H1 (cell line): Measurements from ENCODE around the gene ARRDC1. TPM values are rescaled to one million over a fixed set of nuclear protein-coding genes. Genes with fewer than 3 reads are reported as not detected.
"Not testable (repeated sequence)": the region's sequence is repeated elsewhere in the genome, so short reads cannot be mapped to it uniquely, and the experiment has no call there.

ENCODE experiments used
- CTCF ChIA-PET: fragments of 300-600 bp; sonication (Branson Sonifier 250); formaldehyde crosslinking; loops from one replicate; lab custom pipeline; 2021; ENCODE audit not compliant: partially characterized antibody; lab: Charles Lee
- POLR2A ChIA-PET: fragments of 300-600 bp; sonication (Branson Sonifier 250); formaldehyde crosslinking; loops from one replicate; lab custom pipeline; 2021; ENCODE audit warnings: inconsistent platforms; ENCODE audit not compliant: partially characterized antibody; lab: Charles Lee
- DNase-seq, 2 experiments: peaks; one replicate each; pipeline versions ENCODE4 v3.0.0 to v3.0.0-alpha.2; 2010 to 2022; ENCODE audit warnings: low spot score in 2 of 2, low read depth in 1 of 2, mixed read lengths in 1 of 2
- FAIRE-seq: peaks from 2 replicates; lab custom pipeline; 2011; peaks lifted over from hg19 to GRCh38; lab: Jason Lieb, UNC
- H2AFZ ChIP-seq: 2 replicates; pipeline ENCODE4 v1.8.1; 2012; ENCODE audit warnings: low read length, inconsistent platforms
- H2AK5ac ChIP-seq: 2 replicates; pipeline ENCODE4 v1.6.1; 2013; ENCODE audit warnings: low read depth, low read length
- H2BK120ac ChIP-seq: replicated peaks from 2 replicates; pipeline ENCODE3; 2013; ENCODE audit warnings: low read depth, low read length, inconsistent platforms
- H2BK12ac ChIP-seq: 2 replicates; pipeline ENCODE4 v1.6.1; 2013; ENCODE audit warnings: low read depth, low read length
- H2BK15ac ChIP-seq: 2 replicates; pipeline ENCODE4 v1.6.1; 2013; ENCODE audit warnings: low read length
- H2BK20ac ChIP-seq: 2 replicates; pipeline ENCODE4 v1.6.1; 2013; ENCODE audit warnings: low read length
- H2BK5ac ChIP-seq: 2 replicates; pipeline ENCODE4 v1.6.1; 2013; ENCODE audit warnings: low read depth, low read length
- H3K14ac ChIP-seq: 2 replicates; pipeline ENCODE4 v1.6.1; 2013; ENCODE audit warnings: inconsistent platforms; ENCODE audit not compliant: insufficient read length
- H3K18ac ChIP-seq: 2 replicates; pipeline ENCODE4 v1.6.1; 2013; ENCODE audit warnings: low read length; ENCODE audit errors: extremely low read depth
- H3K23ac ChIP-seq: 2 replicates; pipeline ENCODE4 v1.6.1; 2013; ENCODE audit warnings: inconsistent platforms; ENCODE audit not compliant: insufficient read length
- H3K23me2 ChIP-seq: 2 replicates; pipeline ENCODE4 v1.6.1; 2013; ENCODE audit warnings: low read depth, low read length
- H3K27ac ChIP-seq: 2 replicates; pipeline ENCODE4 v1.6.1; 2011; ENCODE audit warnings: low read depth, low read length, inconsistent platforms
- H3K27me3 ChIP-seq, 4 experiments: replicated peaks in 1 of 4; 1 replicate in 1 of 4; 2 replicates in 3 of 4; pipeline versions ENCODE4 v1.6.1 to v1.8.1; 2011 to 2013; ENCODE audit warnings: low read length in 3 of 4, mild to moderate bottlenecking in 3 of 4, inconsistent platforms in 2 of 4, mixed read lengths in 2 of 4, moderate library complexity in 1 of 4; ENCODE audit not compliant: control insufficient read depth in 3 of 4, insufficient read depth in 3 of 4; ENCODE audit errors: extremely low read depth in 1 of 4
- H3K36me3 ChIP-seq, 4 experiments: 2 replicates each; pipeline versions ENCODE4 v1.6.1 to v1.8.1; 2011 to 2013; ENCODE audit warnings: mild to moderate bottlenecking in 4 of 4, low read length in 3 of 4, moderate library complexity in 2 of 4, control low read depth in 1 of 4, inconsistent platforms in 1 of 4; ENCODE audit not compliant: insufficient read depth in 4 of 4, control insufficient read depth in 2 of 4
- H3K4ac ChIP-seq: replicated peaks from 2 replicates; pipeline ENCODE3; 2013; ENCODE audit warnings: low read length, low read depth, mixed read lengths, inconsistent platforms; ENCODE audit not compliant: insufficient read length
- H3K4me1 ChIP-seq, 4 experiments: replicated peaks in 1 of 4; 1 replicate in 1 of 4; 2 replicates in 3 of 4; pipeline versions ENCODE4 v1.6.1 to v1.8.1; 2011 to 2013; ENCODE audit warnings: low read length in 3 of 4, inconsistent platforms in 2 of 4, mixed read lengths in 1 of 4; ENCODE audit not compliant: insufficient read depth in 4 of 4, control insufficient read depth in 3 of 4
- H3K4me2 ChIP-seq, 2 experiments: 2 replicates each; pipeline versions ENCODE4 v1.6.1 to v1.8.1; 2011 to 2013; ENCODE audit warnings: low read depth in 2 of 2, low read length in 2 of 2, control low read depth in 1 of 2, inconsistent platforms in 1 of 2, mild to moderate bottlenecking in 1 of 2; ENCODE audit not compliant: insufficient read depth in 1 of 2
- H3K4me3 ChIP-seq, 4 experiments: fragments of 200-600, 300-600 bp in 1 of 4; sonication (generic), shearing (Covaris generic), sonication (Bioruptor Twin) in 1 of 4; 2 replicates each; pipeline versions ENCODE4 v1.5.1 to v1.8.1; 2011 to 2016; ENCODE audit warnings: low read length in 4 of 4, low read depth in 3 of 4, control low read depth in 2 of 4, inconsistent platforms in 2 of 4, mild to moderate bottlenecking in 2 of 4, mixed read lengths in 1 of 4, moderate library complexity in 1 of 4; ENCODE audit not compliant: insufficient read depth in 2 of 4; ENCODE audit errors: extremely low read depth in 1 of 4
- H3K56ac ChIP-seq: replicated peaks from 2 replicates; pipeline ENCODE3; 2013; ENCODE audit warnings: low read depth, mild to moderate bottlenecking, mixed read lengths, low read length, inconsistent platforms; ENCODE audit not compliant: insufficient read length
- H3K79me1 ChIP-seq: 2 replicates; pipeline ENCODE4 v1.6.1; 2013; ENCODE audit warnings: low read depth, low read length, control low read depth
- H3K79me2 ChIP-seq, 2 experiments: 2 replicates each; pipeline versions ENCODE4 v1.6.1 to v1.8.1; 2012 to 2013; ENCODE audit warnings: low read length in 2 of 2, mild to moderate bottlenecking in 2 of 2, inconsistent platforms in 1 of 2; ENCODE audit not compliant: insufficient read depth in 2 of 2, control insufficient read depth in 1 of 2
- H3K9ac ChIP-seq, 4 experiments: replicated peaks in 1 of 4; 1 replicate in 1 of 4; 2 replicates in 3 of 4; pipeline versions ENCODE4 v1.6.1 to v1.8.1; 2011 to 2013; ENCODE audit warnings: low read depth in 3 of 4, low read length in 3 of 4, control low read depth in 2 of 4, mild to moderate bottlenecking in 2 of 4, moderate library complexity in 2 of 4, inconsistent platforms in 1 of 4; ENCODE audit errors: extremely low read depth in 1 of 4
- H3K9me3 ChIP-seq, 2 experiments: 2 replicates each; pipeline versions ENCODE4 v1.6.1 to v1.8.1; 2012 to 2013; ENCODE audit warnings: mild to moderate bottlenecking in 2 of 2, moderate library complexity in 2 of 2, control low read depth in 1 of 2, inconsistent platforms in 1 of 2, low read depth in 1 of 2, low read length in 1 of 2, mixed read lengths in 1 of 2; ENCODE audit not compliant: insufficient read depth in 2 of 2
- H4K20me1 ChIP-seq, 2 experiments: replicated peaks in 1 of 2; 2 replicates each; pipeline versions ENCODE3 to v1.8.1; 2011 to 2013; ENCODE audit warnings: inconsistent platforms in 2 of 2, low read length in 2 of 2, mild to moderate bottlenecking in 1 of 2; ENCODE audit not compliant: insufficient read depth in 2 of 2, control insufficient read depth in 1 of 2
- H4K5ac ChIP-seq: 2 replicates; pipeline ENCODE4 v1.6.1; 2013; ENCODE audit warnings: low read length, low read depth, mixed read lengths, inconsistent platforms; ENCODE audit not compliant: insufficient read length
- H4K8ac ChIP-seq: 2 replicates; pipeline ENCODE4 v1.8.0; 2013; ENCODE audit warnings: mild to moderate bottlenecking, moderate library complexity, low read length, inconsistent platforms; ENCODE audit not compliant: insufficient read depth; ENCODE audit errors: extremely low read depth
- H4K91ac ChIP-seq: replicated peaks from 2 replicates; pipeline ENCODE3; 2013; ENCODE audit warnings: low read length, mixed read lengths, inconsistent platforms; ENCODE audit not compliant: insufficient read length
- CBX8 ChIP-seq: fragments of 300-800, 300-1000 bp; sonication (generic); IDR thresholded peaks from 2 replicates; pipeline ENCODE4 v1.7.1; 2016; ENCODE audit warnings: low read depth, low read length, borderline replicate concordance
- CHD2 ChIP-seq: IDR thresholded peaks from 2 replicates; pipeline ENCODE4 v1.6.1; 2012; ENCODE audit warnings: low read length, improper control_type of control experiment
- NRF1 ChIP-seq: IDR thresholded peaks from 2 replicates; pipeline ENCODE4 v1.6.1; 2011; ENCODE audit warnings: mild to moderate bottlenecking, low read depth, low read length, improper control_type of control experiment
- RNF2 ChIP-seq: fragments of 200-900, 300-1000 bp; sonication (generic); IDR thresholded peaks from 2 replicates; pipeline ENCODE4 v1.7.1; 2016; ENCODE audit warnings: borderline replicate concordance, low read depth, mild to moderate bottlenecking, antibody characterized with exemption, low read length; ENCODE audit not compliant: poor library complexity, severe bottlenecking; ENCODE audit errors: missing control alignments
- SIN3A ChIP-seq, 2 experiments: IDR thresholded peaks in 1 of 2; conservative IDR thresholded peaks in 1 of 2; 2 replicates each; pipeline ENCODE4 v1.6.1; 2011 to 2012; ENCODE audit warnings: low read length in 2 of 2, improper control_type of control experiment in 1 of 2, low read depth in 1 of 2, mild to moderate bottlenecking in 1 of 2
- SP4 ChIP-seq: IDR thresholded peaks from 2 replicates; pipeline ENCODE4 v1.6.1; 2012; ENCODE audit warnings: low read length, inconsistent platforms
- TAF7 ChIP-seq: optimal IDR thresholded peaks from 2 replicates; pipeline ENCODE3; 2011; ENCODE audit warnings: low read depth, mild to moderate bottlenecking, inconsistent platforms, low read length, moderate library complexity, borderline replicate concordance
- TBP ChIP-seq: IDR thresholded peaks from 2 replicates; pipeline ENCODE4 v1.6.1; 2011; ENCODE audit warnings: low read depth, low read length, improper control_type of control experiment
- WGBS, 2 experiments: shearing (Covaris generic) in 1 of 2; methylation state at CpG; one replicate each; pipeline versions ENCODE4 v1.1.6 to v1.1.7; 2013 to 2015; ENCODE audit warnings: low lambda C conversion rate in 2 of 2, mixed read lengths in 2 of 2, inconsistent platforms in 1 of 2, low coverage in 1 of 2, missing lambda C conversion rate in 1 of 2; ENCODE audit not compliant: insufficient replicate concordance in 2 of 2, insufficient coverage in 1 of 2, insufficient read length in 1 of 2; ENCODE audit errors: extremely low coverage in 1 of 2, missing lambda C conversion rate in 1 of 2; 5-methylcytosine and 5-hydroxymethylcytosine counted together
- polyA plus RNA-seq, 7 experiments: library from polyadenylated mRNA; depleted of rRNA in 3 of 7; stranded (reverse) in 5 of 7; unstranded in 2 of 7; fragments of >200 nt in 5 of 7; fragments of 200-250 nt in 2 of 7; gene quantifications; 1 replicate in 5 of 7; 2 replicates in 1 of 7; 4 replicates in 1 of 7; pipeline versions ENCODE4 v1.2.1 to v1.2.3, GENCODE V29; 2011 to 2013; ENCODE audit warnings: missing spikeins in 2 of 7, mixed read lengths in 2 of 7
- total RNA-seq: library from RNA; stranded (reverse); fragmentation: NEBNext Ultra II Directional; extraction: Animal tissue kit (Norgen Biotek cat#: 25700); gene quantifications from 2 replicates; pipeline ENCODE4 v1.2.1, GENCODE V29; 2021

ARRDC1 gene
- total and polyA plus RNA-seq, 2 of the 8 experiments (the other 6 are each of a cell fraction or from before 2014, with no cell fraction given), result 22.0 to 58.4 TPM

DNA sequence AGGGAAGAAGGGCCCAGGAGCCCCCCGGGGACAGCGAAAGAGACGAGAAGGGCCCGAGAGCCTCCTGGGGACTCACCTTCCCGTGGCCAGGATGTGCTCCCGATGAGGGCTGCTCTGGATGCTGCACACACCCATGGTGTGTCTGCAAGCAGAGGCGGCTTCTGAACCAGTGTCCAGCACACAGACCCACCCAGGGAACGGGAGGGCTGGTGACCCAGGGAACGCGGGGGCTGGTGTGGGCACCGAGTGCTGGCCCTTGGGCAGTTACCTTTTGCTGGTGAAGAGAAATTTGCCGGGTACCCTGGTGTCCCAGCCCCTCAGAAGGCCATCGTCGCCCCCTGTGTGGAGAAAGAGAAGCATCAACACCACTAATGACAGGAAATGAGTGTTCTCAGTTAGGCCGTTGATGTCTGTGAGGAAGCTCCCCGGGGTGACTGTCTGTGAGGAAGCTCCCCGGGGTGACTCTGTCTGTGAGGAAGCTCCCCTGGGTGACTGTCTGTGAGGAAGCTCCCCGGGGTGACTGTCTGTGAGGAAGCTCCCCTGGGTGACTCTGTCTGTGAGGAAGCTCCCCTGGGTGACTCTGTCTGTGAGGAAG is 40.6 kb upstream of the ARRDC1 start (continued):
- TF ChIP-seq CHD2 (no peak), SP4 (no peak), RNF2 (no peak), TAF7 (no peak), CBX8 (no peak), SIN3A (conservative IDR thresholded peaks at IDR 0.05 in 1 of 2, IDR thresholded peaks at IDR 0.05 in 1 of 2; ENCODE audit: low read depth in 1 of 2, low read length in 2 of 2) (no peak), NRF1 (no peak), TBP (no peak)
- TF ChIP-seq, all 59 proteins: peak for 0

- 86% methylated on average over 4 of the region's 5 CpGs; no CpG with 5 or more reads in 1 of the 2 experiments for WGBS, 2 experiments
- H4K91ac ChIP-seq, H2BK20ac ChIP-seq, H4K8ac ChIP-seq, H3K79me1 ChIP-seq, H2AFZ ChIP-seq, H2BK15ac ChIP-seq, H3K4me2 ChIP-seq, H2AK5ac ChIP-seq, H2BK12ac ChIP-seq, H3K14ac ChIP-seq, H4K5ac ChIP-seq, H3K4me3 ChIP-seq, H4K20me1 ChIP-seq, CTCF ChIA-PET, H3K18ac ChIP-seq, H3K23ac ChIP-seq, H3K4ac ChIP-seq, H3K27ac ChIP-seq, H3K9me3 ChIP-seq, H3K56ac ChIP-seq, H3K27me3 ChIP-seq, H3K4me1 ChIP-seq, DNase-seq, H2BK120ac ChIP-seq, H3K9ac ChIP-seq, FAIRE-seq, H2BK5ac ChIP-seq: not testable (repeated sequence)
- Histone ChIP-seq H3K36me3 (peaks cover 8 to 33% (median 20%) of the 10 kb centered on the region in 4 experiments; a peak in 7 of 8 replicates), H3K79me2 (peaks cover 0 to 11% of the 10 kb centered on the region in 2 experiments; a peak in 2 of 4 replicates), H3K23me2 (peaks cover 10% of the 10 kb centered on the region; the same call in 1 of the 2 replicates)
- POLR2A ChIA-PET, result interaction anchor here (0.9 to 1.1 kb wide), 2 partner anchors 9 to 12 kb away, joined by 3 read pairs; no protein-coding TSS in a partner anchor
These were observed 37.0 kb upstream of the ARRDC1 start for GRCh38 chr9:137568445-137568844.
